ENCODE results near the gene PPP1R16B. TPM values are rescaled to one million over a fixed set of nuclear protein-coding genes. Genes with fewer than 3 reads are reported as not detected.

Gene PPP1R16B
- polyA plus RNA-seq, 1 donor from 2014 or later, result 1.9 TPM

DNA sequence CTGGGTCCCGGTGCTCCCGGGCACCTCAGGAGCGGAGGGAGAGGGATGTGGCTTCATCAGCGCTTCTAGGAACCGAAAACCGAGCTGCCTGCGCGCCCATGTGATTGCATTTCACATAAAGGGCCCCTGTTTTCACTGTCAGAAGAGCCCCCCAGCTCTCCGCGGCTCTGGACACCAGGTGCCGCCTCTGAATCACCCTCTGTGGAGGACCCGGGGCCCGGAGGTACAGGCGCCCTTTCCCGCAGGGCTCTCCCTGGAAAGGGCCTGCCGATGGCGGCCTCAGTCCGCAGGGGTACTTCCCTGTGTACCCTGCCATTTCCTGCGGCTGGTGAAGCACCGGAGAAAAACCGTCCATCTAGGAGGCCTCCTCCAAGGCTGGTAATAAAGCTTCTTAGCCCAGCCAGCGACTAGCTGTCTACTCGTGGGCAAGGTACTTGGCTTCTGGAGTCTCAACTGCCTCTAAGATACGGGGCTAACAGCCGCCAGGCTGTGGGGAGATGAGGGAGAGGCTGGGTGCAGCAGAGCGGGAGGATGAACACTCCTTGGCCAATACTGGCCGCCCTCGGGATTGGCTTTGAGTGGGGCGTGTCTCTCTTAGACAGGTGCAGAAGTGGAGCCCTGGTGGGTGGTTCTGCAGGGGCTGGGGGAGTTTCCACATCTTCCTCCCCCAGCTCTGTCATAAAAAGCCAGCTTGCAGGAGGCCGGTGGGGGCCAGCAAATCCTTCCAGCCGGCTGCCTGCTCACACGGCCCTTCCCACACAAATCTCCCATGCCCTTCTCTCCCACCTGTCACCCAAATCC lies 1.6 kb downstream of the PPP1R16B start:
- Histone ChIP-seq H3K9me2 (ENCODE audit: insufficient read depth, low read length) (no peaks in the 10 kb centered on the region), H3K79me2 (replicated peaks; ENCODE audit: insufficient read depth, low read length) (no peaks in the 10 kb centered on the region), H3K4me2 (ENCODE audit: low read length) (peak overlapping the region; percentile 13), H4K20me1 (ENCODE audit: insufficient read depth) (no peaks in the 10 kb centered on the region), H3K36me3 (ENCODE audit: insufficient read depth, low read length) (no peaks in the 10 kb centered on the region), H3K9me3 (ENCODE audit: low read length) (no peaks in the 10 kb centered on the region), H3F3A (ENCODE audit: insufficient read depth, low read length, poor library complexity, severe bottlenecking) (no peaks in the 10 kb centered on the region), H2AFZ (ENCODE audit: low read depth, low read length) (no peak overlapping the region), H3K9ac (ENCODE audit: low read length) (peak overlapping the region; percentile 65), H3K4me3 (ENCODE audit: low read length) (peak overlapping the region; percentile 84), H3K27ac (ENCODE audit: low read length) (no peak overlapping the region), H3K27me3 (ENCODE audit: insufficient read depth, low read depth, low read length) (peaks cover 35% of the 10 kb centered on the region)
- TF ChIP-seq MXI1 (conservative IDR thresholded peaks at IDR 0.05; ENCODE audit: poor library complexity, severe bottlenecking) (no peak), POLR2AphosphoS5 (IDR thresholded peaks at IDR 0.05) (no peak), EZH2 (IDR thresholded peaks at IDR 0.05; ENCODE audit: borderline replicate concordance, insufficient read depth, low read length, poor library complexity, severe bottlenecking) (no peak), RAD21 (conservative IDR thresholded peaks at IDR 0.05) (no peak), TAF1 (IDR thresholded peaks at IDR 0.05; ENCODE audit: low read depth) (no peak)

DNA sequence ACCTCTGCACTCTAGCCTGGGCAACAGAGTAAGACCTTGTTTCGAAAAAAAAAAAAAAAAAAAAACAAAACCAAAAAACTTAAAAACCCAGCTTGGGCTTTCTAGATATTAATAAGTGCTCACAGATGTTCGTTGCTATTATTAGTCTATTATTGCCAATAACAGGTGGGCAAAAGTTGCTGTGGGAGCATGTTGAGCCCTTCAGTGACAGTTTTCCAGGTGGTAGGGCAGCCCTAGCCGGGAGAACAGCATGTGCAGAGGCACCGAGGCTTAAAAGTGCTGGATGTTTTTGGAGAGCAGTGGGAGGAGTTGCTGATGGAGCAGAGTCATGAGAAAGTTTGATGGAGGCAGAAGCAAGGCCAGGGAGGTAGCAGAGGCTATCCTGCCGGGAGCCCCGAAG lies 4.4 kb downstream of the PPP1R16B start:
- Histone ChIP-seq H3K36me3 (ENCODE audit: insufficient read depth, low read length) (no peaks in the 10 kb centered on the region), H3K4me3 (ENCODE audit: low read length) (no peak overlapping the region), H3K79me2 (replicated peaks; ENCODE audit: insufficient read depth, low read length) (no peaks in the 10 kb centered on the region), H4K20me1 (ENCODE audit: insufficient read depth) (no peaks in the 10 kb centered on the region), H3K9me2 (ENCODE audit: insufficient read depth, low read length) (no peaks in the 10 kb centered on the region), H3K27me3 (ENCODE audit: insufficient read depth, low read depth, low read length) (peaks cover 34% of the 10 kb centered on the region), H3K27ac (ENCODE audit: low read length) (no peak overlapping the region), H3K9ac (ENCODE audit: low read length) (no peak overlapping the region), H2AFZ (ENCODE audit: low read depth, low read length) (no peak overlapping the region), H3K4me2 (ENCODE audit: low read length) (no peak overlapping the region), H3F3A (ENCODE audit: insufficient read depth, low read length, poor library complexity, severe bottlenecking) (no peaks in the 10 kb centered on the region), H3K9me3 (ENCODE audit: low read length) (no peaks in the 10 kb centered on the region)
- no peak for TF ChIP-seq TAF1 (IDR thresholded peaks at IDR 0.05; ENCODE audit: low read depth)

GRCh38 chr20:38810926-38811630 lies 5.6 kb downstream of the PPP1R16B start:
- Histone ChIP-seq H3K9ac (ENCODE audit: low read length) (no peak overlapping the region), H2AFZ (ENCODE audit: low read depth, low read length) (no peak overlapping the region), H3K79me2 (replicated peaks; ENCODE audit: insufficient read depth, low read length) (no peaks in the 10 kb centered on the region), H3K4me2 (ENCODE audit: low read length) (no peak overlapping the region), H3K27me3 (ENCODE audit: insufficient read depth, low read depth, low read length) (peaks cover 22% of the 10 kb centered on the region), H3F3A (ENCODE audit: insufficient read depth, low read length, poor library complexity, severe bottlenecking) (no peaks in the 10 kb centered on the region), H4K20me1 (ENCODE audit: insufficient read depth) (no peaks in the 10 kb centered on the region), H3K4me3 (ENCODE audit: low read length) (no peak overlapping the region), H3K36me3 (ENCODE audit: insufficient read depth, low read length) (no peaks in the 10 kb centered on the region), H3K9me2 (ENCODE audit: insufficient read depth, low read length) (no peaks in the 10 kb centered on the region), H3K9me3 (ENCODE audit: low read length) (no peaks in the 10 kb centered on the region), H3K27ac (ENCODE audit: low read length) (no peak overlapping the region)
- TF ChIP-seq TAF1 (IDR thresholded peaks at IDR 0.05; ENCODE audit: low read depth), result no peak
- no peak for TF ChIP-seq EP300 (conservative IDR thresholded peaks at IDR 0.05; ENCODE audit: poor library complexity, severe bottlenecking)
- no peak for TF ChIP-seq RAD21 (conservative IDR thresholded peaks at IDR 0.05)
- TF ChIP-seq SMC3 (conservative IDR thresholded peaks at IDR 0.05; ENCODE audit: poor library complexity), result no peak
- TF ChIP-seq EZH2 (IDR thresholded peaks at IDR 0.05; ENCODE audit: borderline replicate concordance, insufficient read depth, low read length, poor library complexity, severe bottlenecking), result no peak
- TF ChIP-seq CTCF (IDR thresholded peaks at IDR 0.05; ENCODE audit: poor library complexity, severe bottlenecking), result no peak
